Measurements from ENCODE around the gene SPPL2B.

SPPL2B gene

DNA sequence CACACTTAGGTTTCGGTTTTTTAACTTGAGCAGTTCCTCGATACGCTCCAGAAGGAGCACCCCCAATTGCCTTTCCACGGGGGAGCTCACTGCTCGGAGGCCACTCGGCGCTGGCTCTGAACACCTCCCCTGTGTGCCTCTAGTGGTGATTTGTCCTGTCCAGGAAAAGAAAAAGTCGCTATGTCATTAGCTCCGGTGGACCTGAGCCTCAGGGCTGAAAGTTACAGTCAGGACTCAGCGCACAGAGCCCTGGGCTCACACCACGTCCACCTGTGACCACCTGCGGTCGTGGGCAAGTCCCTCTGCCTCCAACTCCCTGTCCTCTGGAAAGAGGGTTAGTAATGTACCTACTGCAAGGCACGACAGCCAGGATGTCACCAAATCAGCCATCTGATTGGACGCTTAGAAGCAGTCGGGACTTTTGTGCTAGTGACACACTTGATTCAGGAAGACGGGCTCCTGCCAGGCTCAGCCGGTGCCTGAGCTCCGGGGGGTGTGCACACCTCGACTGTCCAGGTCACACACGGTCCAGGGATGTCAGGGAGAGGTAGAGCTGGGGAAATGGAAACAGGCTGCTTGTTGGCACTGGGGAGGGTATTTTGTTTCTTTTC is 27.7 kb downstream of the SPPL2B start:
- no peak for DNase-seq

DNA sequence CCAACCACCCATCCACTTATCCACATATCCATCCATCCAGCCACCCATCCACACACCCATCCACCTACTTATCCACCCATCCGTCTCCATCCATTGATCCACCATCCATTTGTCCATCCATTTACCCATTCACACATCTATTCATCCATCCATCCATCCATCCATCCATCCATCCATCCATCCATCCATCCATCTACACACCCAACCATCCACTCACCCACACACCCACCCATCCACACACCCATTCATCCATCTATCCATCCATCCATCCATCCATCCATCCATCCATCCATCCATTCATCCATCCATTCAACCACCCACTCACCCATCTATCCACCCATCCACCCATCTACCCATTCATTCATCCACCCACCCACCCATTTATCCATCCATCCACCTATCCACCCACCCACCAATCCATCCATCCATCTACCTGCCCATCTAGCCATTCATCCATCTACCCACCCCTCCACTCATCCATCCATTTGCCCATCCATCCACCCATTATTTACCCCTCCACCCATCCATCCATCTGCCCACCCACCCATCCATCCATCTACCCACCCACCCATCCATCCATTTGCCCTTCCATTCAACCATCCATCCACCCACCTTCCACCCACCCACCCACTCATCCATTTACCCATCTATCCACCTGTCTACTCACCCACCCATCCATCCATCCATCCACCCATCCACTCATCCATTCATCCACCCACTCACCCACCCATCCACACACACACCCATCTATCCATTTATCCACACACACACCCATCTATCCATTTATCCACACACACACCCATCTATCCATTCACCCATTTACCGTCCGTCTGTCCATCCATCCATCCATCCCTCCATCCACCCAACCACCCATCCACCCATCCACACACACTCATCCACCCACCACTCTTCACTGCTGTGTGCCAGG is 29.1 kb downstream of the SPPL2B start:
- no peak for DNase-seq

DNA sequence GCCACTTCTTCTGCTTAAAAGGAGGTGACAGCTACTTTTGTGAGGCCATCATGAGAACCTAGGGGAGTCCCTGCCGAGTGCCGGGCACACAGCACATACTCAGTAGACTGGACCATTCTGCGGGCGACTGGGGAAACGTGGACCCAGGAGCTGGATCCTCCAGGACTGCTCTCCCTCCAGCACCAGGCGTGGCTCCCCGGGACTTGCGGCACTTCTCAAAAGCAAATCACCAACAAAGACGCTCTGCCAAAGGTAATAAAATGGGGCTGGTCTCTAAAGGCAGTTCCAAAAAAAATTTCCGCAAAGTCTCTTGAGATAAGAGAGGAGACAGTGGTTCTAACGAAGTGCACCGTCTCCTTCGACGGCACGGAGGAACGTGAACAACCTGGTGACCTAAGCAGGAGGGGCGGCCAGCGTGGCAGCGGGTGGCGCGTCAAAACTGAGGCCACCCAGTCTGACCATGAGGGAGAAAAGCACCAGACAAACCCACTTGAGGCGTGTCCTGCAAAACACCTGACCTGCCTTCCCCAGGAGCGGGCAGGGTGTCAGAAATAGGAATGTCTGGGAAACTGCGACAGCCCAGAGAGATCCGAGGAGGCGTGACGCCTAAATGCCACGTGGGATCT is 30.2 kb downstream of the SPPL2B start:
- no peak for DNase-seq

DNA sequence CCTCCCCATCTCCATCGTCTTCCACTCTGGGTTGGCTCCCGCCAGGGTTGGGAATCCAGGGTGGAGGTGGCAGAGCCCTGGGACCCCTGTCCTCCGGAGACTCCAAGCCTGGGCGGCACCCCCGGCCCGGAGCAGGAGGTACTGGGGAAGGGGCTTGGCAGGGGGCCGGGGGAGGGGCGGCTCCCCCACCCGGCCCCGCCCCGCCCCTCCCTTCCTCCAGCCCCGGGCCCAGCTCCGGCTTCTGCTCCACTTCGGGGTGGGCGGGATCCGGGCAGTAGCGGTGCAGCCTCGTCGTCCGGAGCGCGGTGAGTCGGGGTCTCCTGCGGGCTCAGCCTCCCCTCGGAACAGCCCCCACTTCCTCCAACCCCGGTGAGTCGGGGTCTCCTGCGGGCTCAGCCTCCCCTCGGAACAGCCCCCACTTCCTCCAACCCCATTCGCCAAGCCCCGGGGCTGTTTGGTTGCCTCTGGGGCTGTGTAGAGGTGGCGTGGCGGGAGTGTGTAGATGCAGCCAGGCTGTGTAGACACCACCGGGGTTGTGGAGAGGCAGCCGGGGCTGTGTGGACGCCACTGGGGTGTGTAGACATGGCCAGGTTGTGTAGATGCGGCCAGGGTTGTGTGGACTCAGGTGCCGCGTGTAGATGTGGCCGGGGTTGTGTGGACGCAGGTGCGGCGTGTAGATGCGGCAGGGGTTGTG is 31.7 kb downstream of the SPPL2B start, which contains the start of gene TMPRSS9:
TMPRSS9 (plus strand) TSS at position 274 of the 694 bp plus-strand sequence. CDS start 29,521 bp downstream, outside the sequence.
- no peak for DNase-seq

DNA sequence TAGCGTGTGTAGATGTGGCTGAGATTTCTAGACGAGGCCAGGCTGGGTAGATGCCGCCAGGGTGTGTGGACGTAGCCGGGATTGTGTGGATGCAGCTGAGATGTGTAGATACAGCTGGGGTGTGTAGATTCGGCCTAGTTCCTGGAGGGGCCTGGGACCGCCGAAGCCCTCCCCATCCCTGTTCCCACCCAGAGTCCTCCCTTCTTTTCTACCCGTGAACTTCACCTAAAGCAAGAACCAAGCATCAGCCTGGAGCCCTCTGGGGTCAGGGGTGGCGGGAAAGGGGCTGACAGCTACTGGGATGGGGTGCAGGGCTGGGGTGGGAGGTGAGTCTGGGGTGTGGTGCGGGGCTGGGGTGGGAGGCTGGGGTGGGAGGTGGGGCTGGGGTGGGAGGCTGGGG is 32.3 kb downstream of the SPPL2B start:
- no peak for DNase-seq

DNA sequence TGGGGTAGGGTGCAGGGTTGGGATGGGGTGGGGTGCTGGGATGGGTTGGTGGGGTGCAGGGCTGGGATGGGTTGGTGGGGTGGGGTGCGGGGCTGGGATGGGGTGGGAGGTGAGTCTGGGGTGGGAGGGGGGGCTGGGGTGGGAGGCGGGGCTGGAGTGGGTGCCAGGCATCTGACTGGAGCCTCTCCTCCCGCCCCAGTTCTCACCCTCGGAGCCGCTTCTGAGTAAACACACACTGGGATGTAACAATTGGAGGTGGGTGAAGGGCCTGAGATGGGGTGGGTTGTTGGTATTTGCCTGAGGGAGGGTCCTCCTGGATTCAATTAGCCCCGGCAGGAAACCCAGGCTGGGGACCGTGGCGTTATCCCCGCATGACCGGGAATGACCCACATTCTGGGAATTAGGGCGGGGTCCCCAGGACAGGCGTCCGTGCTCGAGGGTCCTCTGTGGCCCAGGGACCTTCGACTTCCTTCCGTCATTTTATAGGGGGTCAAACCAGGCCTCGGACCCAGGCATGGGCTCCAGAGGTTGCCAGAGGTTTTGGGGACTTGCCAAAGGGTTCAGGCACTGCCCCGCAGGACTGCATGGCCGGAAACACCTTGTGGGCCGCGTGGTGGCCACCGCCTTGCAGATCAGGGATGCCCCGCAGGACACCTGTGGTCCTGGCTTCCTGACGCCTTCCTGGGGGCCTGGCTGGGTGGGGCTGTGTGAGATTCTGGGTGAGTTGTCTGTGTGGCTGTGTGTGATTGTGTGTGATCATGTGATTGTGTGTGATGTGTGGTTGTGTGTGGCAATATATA is 33.0 kb downstream of the SPPL2B start:
- DNase-seq, result no peak

DNA sequence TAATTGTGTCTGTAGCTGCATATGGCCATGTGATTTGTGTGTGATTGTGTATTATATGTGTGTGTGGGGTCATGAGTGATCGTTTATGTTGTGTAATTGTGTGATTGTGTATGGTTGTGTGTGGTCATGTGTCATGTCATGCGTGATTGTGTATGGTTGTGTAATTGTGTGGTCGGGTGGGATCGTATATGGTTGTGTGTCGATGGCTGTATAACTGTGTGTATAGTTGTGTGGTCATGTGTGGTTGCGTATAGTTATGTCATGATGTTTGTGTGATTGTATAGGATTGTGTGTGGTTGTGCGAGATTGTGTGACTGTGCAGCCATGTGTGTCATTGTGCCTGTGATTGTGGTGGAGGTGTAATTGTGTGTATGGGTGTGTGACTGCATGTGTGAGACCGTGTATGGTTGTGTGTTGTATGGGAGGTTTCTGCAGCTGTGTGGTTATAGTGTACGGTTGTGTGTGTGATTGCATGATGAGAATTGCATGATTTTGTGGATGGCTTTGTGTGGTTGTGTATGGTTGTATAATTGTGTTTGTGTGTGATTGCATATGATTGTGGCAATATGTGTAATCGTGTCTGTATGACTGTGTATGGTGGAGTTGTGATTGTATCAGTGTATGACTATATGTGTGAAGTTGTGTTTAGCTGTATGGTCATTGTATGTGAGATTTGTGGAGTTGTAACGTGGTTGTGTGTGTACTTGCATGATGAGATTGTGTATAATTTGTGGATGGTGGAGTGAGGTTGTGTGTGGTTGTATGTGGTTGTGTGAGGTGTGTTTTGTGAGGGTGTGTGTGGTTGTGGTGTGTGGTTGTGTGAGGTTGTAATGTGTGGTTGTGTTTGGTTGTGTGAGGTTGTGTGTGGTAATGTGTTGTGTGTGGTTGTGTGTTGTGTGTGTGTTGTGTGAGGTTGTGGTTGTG is 33.8 kb downstream of the SPPL2B start:
- no peak for DNase-seq

DNA sequence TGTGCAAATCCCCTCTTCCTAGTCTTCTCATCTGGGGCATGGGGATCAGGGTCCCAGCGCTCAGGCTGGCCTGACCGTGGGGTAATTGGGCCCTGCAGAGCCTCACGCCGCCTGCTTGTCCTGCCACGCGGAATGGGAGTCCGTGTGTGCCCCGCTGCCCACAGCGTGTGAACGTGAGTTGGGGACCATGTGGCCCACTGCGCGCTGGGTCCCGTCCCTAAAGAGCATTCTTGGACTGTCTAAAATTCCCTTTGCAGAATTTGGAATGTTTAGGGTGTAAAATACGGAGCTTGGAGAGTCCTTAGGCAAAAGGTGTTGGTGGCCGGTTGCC is 34.5 kb downstream of the SPPL2B start:
- no peak for DNase-seq

DNA sequence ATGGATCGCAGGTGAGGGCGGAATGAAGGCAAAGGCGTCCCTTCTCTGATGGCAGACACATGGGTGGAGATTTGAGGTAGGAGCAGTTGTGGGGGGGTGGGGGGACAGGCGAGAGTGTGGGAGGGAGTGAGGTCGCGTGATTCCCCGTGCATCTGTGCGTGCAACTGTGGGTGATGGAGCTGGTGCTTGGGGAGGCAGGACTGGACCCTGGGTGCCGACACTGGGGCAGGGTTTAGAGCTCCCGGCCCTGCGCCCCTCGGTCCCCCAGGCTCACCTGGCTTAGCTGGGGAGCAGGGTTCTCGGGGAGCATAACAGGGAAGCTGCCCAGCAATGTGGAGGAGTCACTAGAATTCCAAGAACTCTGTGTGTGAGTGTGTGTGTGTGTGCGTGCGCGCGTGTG is 34.9 kb downstream of the SPPL2B start:
- no peak for DNase-seq

DNA sequence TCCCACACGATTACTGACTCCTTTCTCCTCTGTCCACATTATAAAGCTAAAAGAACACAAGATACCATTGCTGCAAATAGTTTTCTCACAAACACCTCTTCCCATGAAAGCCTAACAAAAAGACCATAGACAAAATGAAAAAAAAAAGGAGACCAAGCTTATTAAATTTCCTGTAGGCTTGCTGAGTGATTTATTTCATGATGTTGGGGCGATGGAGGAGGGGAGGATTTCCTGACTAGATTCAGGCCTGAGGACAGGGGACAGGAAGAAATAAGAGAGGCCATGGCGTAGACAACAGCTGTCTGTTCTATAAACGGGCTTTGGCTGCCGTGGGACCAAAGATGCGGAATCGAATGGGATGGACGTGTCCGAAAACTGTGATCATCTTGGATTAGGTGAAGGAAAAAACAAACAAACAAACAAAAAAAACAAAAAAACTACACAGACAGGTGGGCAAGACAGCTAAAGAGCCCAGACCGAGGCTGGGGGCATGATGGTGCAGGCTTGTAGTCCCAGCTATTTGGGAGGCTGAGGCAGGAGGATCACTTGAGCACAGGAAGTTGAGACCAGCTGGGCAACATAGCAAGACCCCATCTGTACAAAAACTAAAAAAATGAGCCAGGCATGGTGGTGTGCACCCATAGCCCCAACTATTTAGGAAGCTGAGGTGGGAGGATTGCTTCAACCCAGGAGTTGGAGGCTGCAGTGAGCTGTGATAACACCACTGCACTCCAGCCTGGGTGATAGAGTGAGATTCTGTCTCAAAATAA is 36.9 kb downstream of the SPPL2B start:
- no peak for DNase-seq

DNA sequence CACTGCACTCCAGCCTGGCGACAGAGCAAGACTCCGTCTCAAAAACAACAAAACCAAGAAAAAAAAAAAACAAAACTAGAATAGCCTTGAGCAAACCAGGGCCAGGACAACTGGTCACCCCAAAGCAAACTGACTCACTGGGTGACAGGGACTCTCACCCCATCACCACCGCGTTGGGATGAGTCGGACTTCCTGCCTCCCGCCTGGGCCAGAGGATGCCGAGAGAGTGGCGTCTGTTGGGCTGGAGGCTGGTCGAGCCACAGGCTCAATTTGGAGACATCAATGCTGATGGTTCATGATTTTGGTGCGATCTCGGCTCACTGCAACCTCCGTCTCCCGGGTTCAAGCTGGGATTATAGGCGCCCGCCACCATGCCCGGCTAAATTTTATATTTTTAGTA is 43.2 kb downstream of the SPPL2B start:
- DNase-seq, result no peak

DNA sequence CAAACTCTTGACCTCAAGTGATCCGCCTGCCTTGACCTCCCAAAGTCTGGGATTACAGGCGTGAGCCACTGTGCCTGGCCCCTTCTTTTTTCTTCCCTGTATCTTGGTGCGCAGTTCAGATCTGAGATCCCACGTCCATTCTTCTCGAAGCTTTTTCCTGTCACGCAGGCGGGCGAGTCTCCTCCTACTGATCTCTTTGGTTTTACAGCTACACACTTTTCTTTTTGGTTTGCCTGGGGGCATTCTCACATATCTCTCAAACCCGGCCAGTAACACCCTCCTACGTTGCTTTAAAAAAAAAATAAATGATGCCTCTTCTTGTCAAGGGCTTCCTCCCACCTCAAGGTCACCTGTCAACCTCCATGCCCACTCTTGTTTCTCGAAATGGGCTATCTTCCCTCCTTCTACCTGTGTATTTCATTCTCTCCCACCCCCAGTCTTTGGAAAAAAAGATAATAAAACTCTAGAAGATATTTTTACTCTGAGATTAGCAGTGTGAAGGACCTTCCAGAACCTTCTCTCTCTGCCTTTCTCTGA is 43.7 kb downstream of the SPPL2B start:
- DNase-seq, result no peak

DNA sequence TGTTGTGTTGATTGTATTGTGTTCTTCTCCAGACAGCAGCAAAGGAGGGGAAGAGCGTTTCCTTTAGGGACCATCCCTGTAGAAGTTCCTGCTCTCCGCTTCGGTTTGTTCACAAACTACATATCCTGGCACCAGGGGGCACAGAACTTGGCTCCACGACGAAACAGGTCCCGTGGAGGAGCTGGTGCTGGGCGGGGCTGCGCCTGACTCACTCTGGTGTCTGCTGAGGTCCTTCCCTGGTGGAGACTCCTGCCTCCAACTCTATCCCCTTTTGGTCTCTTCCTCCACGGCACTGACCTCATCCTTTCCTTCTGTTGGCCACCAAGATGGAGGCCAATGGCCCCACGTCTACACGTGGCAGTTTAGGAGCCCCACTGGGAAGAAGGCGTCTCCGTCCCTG is 46.3 kb downstream of the SPPL2B start:
- no peak for DNase-seq

DNA sequence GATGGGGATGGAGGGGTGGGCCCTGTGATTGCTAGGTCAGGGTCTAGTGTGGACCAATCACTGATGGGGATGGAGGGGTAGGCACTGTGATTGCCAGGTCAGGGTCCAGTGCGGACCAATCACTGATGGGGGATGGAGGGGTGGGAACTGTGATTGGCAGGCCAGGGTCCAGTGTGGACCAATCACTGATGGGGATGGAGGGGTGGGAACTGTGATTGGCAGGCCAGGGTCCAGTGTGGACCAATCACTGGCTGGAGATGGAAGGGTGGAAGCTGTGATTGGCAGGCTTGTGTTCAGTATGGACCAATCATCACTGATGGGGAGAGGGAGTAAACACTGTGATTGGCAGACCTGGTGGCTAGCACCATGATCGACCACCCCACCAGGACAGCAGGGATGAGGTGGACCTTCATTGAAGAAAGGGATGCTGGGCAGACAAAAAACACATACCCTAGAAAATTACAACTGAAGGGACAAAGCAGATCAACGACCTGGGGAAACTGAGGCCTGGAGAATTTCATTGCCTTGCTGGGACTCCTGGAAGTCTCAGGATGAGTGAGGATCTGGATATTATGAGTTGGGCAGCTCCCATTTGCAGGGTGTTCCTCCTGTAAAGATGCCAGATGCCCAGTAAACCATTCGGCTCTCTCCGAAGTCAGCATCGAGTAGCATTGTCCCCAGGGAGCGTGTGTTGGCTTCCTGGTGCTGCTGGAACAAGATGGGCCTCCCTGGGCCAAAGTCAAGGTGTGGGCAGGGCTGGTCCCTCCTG is 47.1 kb downstream of the SPPL2B start:
- no peak for DNase-seq

DNA sequence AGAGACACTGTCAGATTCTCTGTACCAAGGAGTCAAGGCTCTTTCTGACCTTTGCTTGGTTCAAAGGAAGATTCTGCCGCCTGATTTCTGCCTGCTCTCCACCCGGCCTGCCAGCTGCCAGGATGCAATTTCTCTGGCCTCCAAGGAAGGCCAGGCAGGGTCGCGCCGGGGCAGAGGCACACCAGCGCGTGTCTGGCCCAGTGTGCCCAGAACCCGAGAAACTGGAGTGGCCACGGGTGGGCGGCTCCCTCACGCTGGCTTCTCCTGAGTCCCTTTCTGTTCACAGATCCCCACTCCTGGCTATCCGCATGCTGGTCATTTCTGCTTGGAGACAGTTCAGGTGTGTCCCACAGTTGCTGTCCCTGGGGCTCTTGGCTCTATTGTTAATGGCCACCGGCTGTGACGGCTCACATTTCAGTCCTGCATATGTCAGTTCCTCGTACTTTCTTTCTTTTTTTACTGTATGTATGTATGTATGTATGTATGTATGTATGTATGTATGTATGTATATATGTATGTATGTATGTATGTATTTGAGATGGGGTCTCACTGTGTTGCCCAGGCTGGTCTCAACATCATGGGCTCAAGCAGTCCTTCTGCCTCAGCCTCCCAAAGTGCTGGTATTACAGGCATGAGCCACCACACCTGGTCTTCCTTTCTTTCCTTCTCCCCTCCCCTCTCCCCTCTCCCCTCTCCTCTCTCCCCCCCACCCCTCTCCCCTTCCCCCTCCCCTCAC is 48.5 kb downstream of the SPPL2B start:
- no peak for DNase-seq

DNA sequence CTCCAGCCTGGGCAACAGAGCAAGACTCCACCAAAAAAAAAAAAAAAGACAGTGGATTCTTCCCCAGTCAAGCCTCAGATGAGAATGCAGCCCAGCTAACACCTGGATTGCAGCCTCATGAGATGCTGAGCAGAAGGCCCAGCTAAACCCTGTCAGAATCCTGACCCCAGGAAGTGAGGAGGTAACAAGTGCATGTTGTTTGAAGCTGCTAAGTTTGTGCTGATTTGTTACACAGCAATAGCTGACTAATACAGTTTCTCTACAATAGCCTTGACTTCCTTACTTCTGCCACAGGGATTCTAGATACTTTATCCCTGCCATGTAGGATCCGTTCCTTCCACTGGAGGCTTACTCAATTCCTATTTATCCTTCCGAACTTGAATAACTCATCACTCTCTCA is 52.1 kb downstream of the SPPL2B start:
- no peak for DNase-seq

DNA sequence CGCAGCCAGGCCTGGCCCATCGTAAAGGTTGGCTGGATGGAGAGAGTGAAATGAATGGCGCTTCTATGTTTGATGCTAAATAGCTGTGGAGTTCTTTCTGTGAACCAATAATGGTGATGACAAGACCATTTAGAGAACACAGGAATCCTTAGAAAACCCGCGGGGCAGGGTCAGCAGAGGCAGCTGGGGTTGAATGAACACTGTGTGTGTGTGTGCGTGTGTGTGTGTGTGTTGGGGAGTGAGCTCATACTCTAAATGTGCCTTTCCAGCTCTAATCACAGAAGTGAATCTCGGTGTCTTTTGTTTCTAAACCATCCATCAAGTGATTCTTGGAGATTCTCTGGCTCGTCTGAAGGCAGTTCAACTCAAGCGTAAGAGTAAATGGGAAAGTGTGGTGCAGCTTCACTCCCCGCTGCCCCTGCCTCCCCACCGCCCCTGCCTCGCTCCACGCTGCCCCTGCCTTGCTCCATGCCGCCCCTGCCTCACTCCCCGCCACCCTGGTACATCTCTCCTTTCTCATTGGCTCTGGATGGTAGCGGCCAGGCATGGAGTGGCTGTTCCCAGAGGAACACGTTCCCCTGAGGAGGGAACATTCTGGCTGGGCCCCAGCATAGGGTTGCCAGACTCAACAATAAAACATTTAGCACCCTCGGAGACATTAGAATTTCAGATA is 52.8 kb downstream of the SPPL2B start:
- no peak for DNase-seq

DNA sequence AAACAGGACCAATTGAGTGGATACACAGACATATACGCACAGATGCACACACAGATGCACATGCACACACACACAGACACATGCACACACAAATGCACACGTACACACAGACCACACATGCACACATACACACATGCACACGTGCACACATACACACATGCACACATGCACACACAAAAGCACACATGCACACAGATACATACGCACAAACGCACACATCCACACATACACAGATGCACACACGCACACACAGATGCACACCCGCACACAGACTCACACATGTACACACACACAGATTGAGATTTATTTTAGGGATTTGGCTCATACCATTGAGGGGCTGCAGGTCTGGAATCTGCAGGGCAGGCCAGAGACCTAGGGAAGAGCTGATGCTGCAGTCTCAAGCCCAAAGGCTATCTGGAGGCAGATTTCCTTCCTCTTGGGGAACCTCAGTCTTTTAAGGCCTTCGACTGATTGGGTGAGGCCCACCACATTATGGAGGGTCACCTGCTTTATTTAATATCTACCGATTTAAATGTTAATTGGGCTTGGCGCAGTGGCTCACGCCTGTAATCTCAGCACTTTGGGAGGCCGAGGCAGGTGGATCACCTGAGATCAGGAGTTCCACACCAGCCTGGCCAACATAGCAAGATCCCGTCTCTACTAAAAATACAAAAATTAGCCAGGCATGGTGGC is 54.2 kb downstream of the SPPL2B start:
- DNase-seq, result no peak
